HG03571 (cell line): Measurements from ENCODE around the gene ADD1.

ENCODE experiments used
- ATAC-seq: cut with Tn5 transposase; IDR thresholded peaks from one replicate; pipeline ENCODE4 v1.9.1; 2021; ENCODE audit not compliant: unreplicated experiment

ADD1 gene

GRCh38 chr4:2843263-2843940 lies at the start of gene ADD1:
Gene ADD1 (plus strand): TSS chr4:2843844. CDS start chr4:2875916, 32,072 bp downstream.
- peak; percentile 78 for ATAC-seq

GRCh38 chr4:2794486-2795299 lies 49.0 kb upstream of the ADD1 start:
- ATAC-seq: no peak

- ATAC-seq: no peak
Measured at GRCh38 chr4:2795300-2795892, 48.2 kb upstream of the ADD1 start.

GRCh38 chr4:2795893-2796848 lies 47.5 kb upstream of the ADD1 start:
- ATAC-seq: no peak

GRCh38 chr4:2796849-2797544 lies 46.6 kb upstream of the ADD1 start:
- no peak for ATAC-seq

- no peak for ATAC-seq
Measured at GRCh38 chr4:2797545-2798305, 45.9 kb upstream of the ADD1 start.

- no peak for ATAC-seq
Measured at GRCh38 chr4:2798399-2799223, 45.0 kb upstream of the ADD1 start.

GRCh38 chr4:2799224-2799911 lies 44.3 kb upstream of the ADD1 start:
- no peak for ATAC-seq

- no peak for ATAC-seq
Measured at GRCh38 chr4:2799971-2800690, 43.5 kb upstream of the ADD1 start.

GRCh38 chr4:2800691-2801596 lies 42.7 kb upstream of the ADD1 start:
- ATAC-seq: no peak

GRCh38 chr4:2802618-2803531 lies 40.8 kb upstream of the ADD1 start:
- ATAC-seq: no peak

GRCh38 chr4:2803624-2804448 lies 39.8 kb upstream of the ADD1 start:
- no peak for ATAC-seq

GRCh38 chr4:2804449-2804972 lies 39.1 kb upstream of the ADD1 start:
- no peak for ATAC-seq

- no peak for ATAC-seq
Measured at GRCh38 chr4:2804973-2805501, 38.6 kb upstream of the ADD1 start.
